GM19025 (cell line): ENCODE measurements around the gene MRPL36.
A peak's percentile ranks its signal among the peaks of the same experiment; 100 is the strongest.
"Not testable (repeated sequence)": the region's sequence is repeated elsewhere in the genome, so short reads cannot be mapped to it uniquely, and the experiment has no call there.

Source experiments
- ATAC-seq: cut with Tn5 transposase; IDR thresholded peaks from one replicate; pipeline ENCODE4 v1.9.1; 2021; ENCODE audit warnings: mild to moderate bottlenecking, low read depth, moderate library complexity; ENCODE audit not compliant: unreplicated experiment

Gene MRPL36

GRCh38 chr5:1799602-1800471 is at the start of gene MRPL36:
Gene MRPL36 (minus strand): TSS chr5:1799837. CDS start chr5:1798935, 902 bp downstream.
- peak; percentile 46 for ATAC-seq

- ATAC-seq: no peak
Measured at GRCh38 chr5:1847611-1848010, 48.0 kb upstream of the MRPL36 start.

- no peak for ATAC-seq
Measured at GRCh38 chr5:1847056-1847455, 47.4 kb upstream of the MRPL36 start.

GRCh38 chr5:1846583-1846982 is 46.9 kb upstream of the MRPL36 start:
- no peak for ATAC-seq

- no peak for ATAC-seq
Measured at GRCh38 chr5:1845696-1846095, 46.1 kb upstream of the MRPL36 start.

GRCh38 chr5:1844708-1845436 is 45.2 kb upstream of the MRPL36 start:
- ATAC-seq: no peak

- ATAC-seq: not testable (repeated sequence)
Measured at GRCh38 chr5:1843761-1844160, 44.1 kb upstream of the MRPL36 start.

- no peak for ATAC-seq
Measured at GRCh38 chr5:1842004-1842819, 42.6 kb upstream of the MRPL36 start.

- ATAC-seq: no peak
Measured at GRCh38 chr5:1840741-1841521, 41.3 kb upstream of the MRPL36 start.

- no peak for ATAC-seq
Measured at GRCh38 chr5:1840071-1840547, 40.5 kb upstream of the MRPL36 start.

- no peak for ATAC-seq
Measured at GRCh38 chr5:1838013-1838412, 38.4 kb upstream of the MRPL36 start.

GRCh38 chr5:1836891-1837880 is 37.5 kb upstream of the MRPL36 start:
- no peak for ATAC-seq

- ATAC-seq: no peak
Measured at GRCh38 chr5:1836176-1836890, 36.7 kb upstream of the MRPL36 start.

GRCh38 chr5:1835431-1835830 is 35.8 kb upstream of the MRPL36 start:
- no peak for ATAC-seq

- no peak for ATAC-seq
Measured at GRCh38 chr5:1834721-1835429, 35.2 kb upstream of the MRPL36 start.

GRCh38 chr5:1834022-1834551 is 34.5 kb upstream of the MRPL36 start:
- ATAC-seq: no peak
